HepG2 (cell line): Measurements from ENCODE around the gene ADRM1. TPM values are rescaled to one million over a fixed set of nuclear protein-coding genes. Genes with fewer than 3 reads are reported as not detected.
A peak's percentile ranks its signal among the peaks of the same experiment; 100 is the strongest.

Experiments used
- ATAC-seq: fragments of 200-7000 bp; cut with Tn5 transposase; 3 replicates; pipeline ENCODE4 v1.9.1; 2020; ENCODE audit warnings: mild to moderate bottlenecking, moderate library complexity
- BruUV-seq: library from RNA; stranded (reverse); fragments of 400-500 nt; replicated peaks from 2 replicates; lab custom pipeline; 2021; lab: Mats Ljungman, UMichigan
- CTCF ChIA-PET: fragments of 300-600 bp; formaldehyde crosslinking; extraction: SDS; loops from one replicate; lab custom pipeline; 2021; ENCODE audit warnings: low total read pairs, inconsistent platforms, low intra/inter-chr PET ratio; lab: Yijun Ruan, JAX
- POLR2A ChIA-PET: fragments of 350-600 bp; sonication (Branson Sonifier 250); formaldehyde crosslinking; loops from one replicate; lab custom pipeline; 2020; ENCODE audit warnings: antibody characterized with exemption, inconsistent platforms; lab: Yijun Ruan, JAX
- DNase-seq: peaks from one replicate; pipeline ENCODE4 v3.0.0-alpha.2; 2015; ENCODE audit warnings: low spot score
- FAIRE-seq: peaks from 3 replicates; lab custom pipeline; 2011; peaks lifted over from hg19 to GRCh38; lab: Jason Lieb, UNC
- H2AFZ ChIP-seq: one replicate; pipeline ENCODE4 v1.6.1; 2011; ENCODE audit warnings: low read length, inconsistent platforms
- H3K27ac ChIP-seq: fragments of 300-600 bp; 3 replicates; pipeline ENCODE4 v1.8.0; 2011; ENCODE audit warnings: mixed run types, mild to moderate bottlenecking, mixed read lengths, low read length, inconsistent platforms; ENCODE audit not compliant: insufficient read depth; ENCODE audit errors: extremely low read length
- H3K27me3 ChIP-seq, 2 experiments: fragments of 200-600 bp in 1 of 2; 2 replicates in 1 of 2; 3 replicates in 1 of 2; pipeline versions ENCODE4 v1.6.0 to v1.8.0; 2011; ENCODE audit warnings: low read length in 2 of 2, mild to moderate bottlenecking in 2 of 2, moderate library complexity in 2 of 2, inconsistent platforms in 1 of 2; ENCODE audit not compliant: insufficient read depth in 2 of 2, control insufficient read depth in 1 of 2
- H3K36me3 ChIP-seq, 2 experiments: fragments of 200-600 bp in 1 of 2; replicated peaks in 1 of 2; 2 replicates in 1 of 2; 3 replicates in 1 of 2; pipeline versions ENCODE4 v1.5.1 to v1.8.0; 2011; ENCODE audit warnings: low read length in 2 of 2, inconsistent platforms in 1 of 2; ENCODE audit not compliant: insufficient read depth in 2 of 2, control insufficient read depth in 1 of 2
- H3K4me1 ChIP-seq: 2 replicates; pipeline ENCODE4 v1.5.1; 2012; ENCODE audit warnings: low read length, inconsistent platforms; ENCODE audit not compliant: insufficient read depth
- H3K4me2 ChIP-seq: 2 replicates; pipeline ENCODE4 v1.6.0; 2011; ENCODE audit warnings: low read depth, low read length, inconsistent platforms
- H3K4me3 ChIP-seq, 3 experiments: fragments of 200-600 bp in 1 of 3; sonication (generic), shearing (Covaris generic) in 1 of 3; replicated peaks in 1 of 3; 2 replicates each; pipeline ENCODE4 v1.5.1; 2011 to 2016; ENCODE audit warnings: low read length in 3 of 3, inconsistent platforms in 2 of 3, low read depth in 2 of 3, mild to moderate bottlenecking in 2 of 3, control low read depth in 1 of 3, mixed read lengths in 1 of 3; ENCODE audit not compliant: insufficient read depth in 1 of 3
- H3K79me2 ChIP-seq: one replicate; pipeline ENCODE4 v1.6.1; 2011; ENCODE audit warnings: low read length, inconsistent platforms; ENCODE audit not compliant: insufficient read depth
- H3K9ac ChIP-seq: 2 replicates; pipeline ENCODE4 v1.6.0; 2011; ENCODE audit warnings: mild to moderate bottlenecking, low read depth, low read length, inconsistent platforms; ENCODE audit not compliant: insufficient read depth
- H3K9me3 ChIP-seq: 2 replicates; pipeline ENCODE4 v1.5.1; 2012; ENCODE audit warnings: mild to moderate bottlenecking, low read length
- H4K20me1 ChIP-seq: 2 replicates; pipeline ENCODE4 v1.6.0; 2011; ENCODE audit warnings: inconsistent platforms, mild to moderate bottlenecking, low read length, moderate library complexity; ENCODE audit not compliant: insufficient read depth
- AGO2 ChIP-seq: fragments of 200-400 bp; formaldehyde crosslinking; optimal IDR thresholded peaks from 2 replicates; pipeline ENCODE3; 2017; ENCODE audit warnings: mild to moderate bottlenecking, low read depth, low read length, moderate library complexity
- HNRNPK ChIP-seq: fragments of 200-400 bp; formaldehyde crosslinking; IDR thresholded peaks from 2 replicates; pipeline ENCODE4 v1.6.1; 2018; ENCODE audit warnings: low read length, low read depth, moderate library complexity, mild to moderate bottlenecking; ENCODE audit not compliant: poor library complexity, severe bottlenecking
- JUN ChIP-seq: sonication (generic); formaldehyde crosslinking; IDR thresholded peaks from 2 replicates; pipeline ENCODE4 v1.4.0; 2020; ENCODE audit warnings: mild to moderate bottlenecking, missing genetic modification reagents
- PCBP1 ChIP-seq: fragments of 200-400 bp; formaldehyde crosslinking; IDR thresholded peaks from 2 replicates; pipeline ENCODE4 v1.6.1; 2017; ENCODE audit warnings: mild to moderate bottlenecking, low read depth, low read length, borderline replicate concordance
- RBAK ChIP-seq: sonication (generic); formaldehyde crosslinking; IDR thresholded peaks from 2 replicates; pipeline ENCODE4 v1.5.1; 2020; ENCODE audit warnings: mild to moderate bottlenecking, missing genetic modification reagents
- SUZ12 ChIP-seq: fragments of 150-350 bp; IDR thresholded peaks from 2 replicates; pipeline ENCODE4 v1.6.1; 2014; ENCODE audit warnings: low read depth, low read length
- ZNF816 ChIP-seq: sonication (generic); formaldehyde crosslinking; IDR thresholded peaks from 2 replicates; pipeline ENCODE4 v1.8.0; 2022; ENCODE audit warnings: missing genetic modification reagents, mild to moderate bottlenecking, borderline replicate concordance
- WGBS: methylation state at CpG from one replicate; pipeline ENCODE4 v1.1.6; 2017; ENCODE audit warnings: low lambda C conversion rate; 5-methylcytosine and 5-hydroxymethylcytosine counted together
- in situ Hi-C: cut with HindIII; loops from 2 replicates; pipeline ENCODE4 v1.10.0; 2017; ENCODE audit warnings: low pct_unique_long_range_greater_than_20kb; ENCODE audit not compliant: extremely low pct_ligation_motif_present
- intact Hi-C: fragments of 100-400 bp; cut with micrococcal nuclease; formaldehyde crosslinking; loops from one replicate; pipeline ENCODE4 v1.10.0; 2022; ENCODE audit not compliant: unreplicated experiment
- polyA plus RNA-seq, 8 experiments: library from polyadenylated mRNA; depleted of rRNA in 3 of 8; stranded (reverse) in 7 of 8; unstranded in 1 of 8; fragments of >200 nt; fragmentation: Illumina TruSeq in 4 of 8; extraction: Trizol in 4 of 8; gene quantifications; 2 replicates each; pipeline versions ENCODE4 v1.2.1 to v1.2.3, GENCODE V29; 2011 to 2016; ENCODE audit warnings: low read depth in 4 of 8, missing spikeins in 1 of 8, mixed read lengths in 1 of 8; ENCODE audit not compliant: insufficient read depth in 1 of 8
- total RNA-seq, 5 experiments: library from RNA; depleted of rRNA; stranded (reverse); fragments of >200 nt; fragmentation: Illumina TruSeq; extraction: Trizol; gene quantifications; 2 replicates each; pipeline ENCODE4 v1.2.3, GENCODE V29; 2016; ENCODE audit warnings: low read depth in 1 of 5
- TF ChIP-seq, protein P1 (sequence below): sonication (generic); formaldehyde crosslinking; IDR thresholded peaks from 2 replicates; pipeline ENCODE4 v1.4.0; 2020; ENCODE audit warnings: missing genetic modification reagents
- TF ChIP-seq, protein P2 (sequence below): sonication (generic); formaldehyde crosslinking; IDR thresholded peaks from 2 replicates; pipeline ENCODE4 v1.4.0; 2020; ENCODE audit warnings: missing genetic modification reagents
- TF ChIP-seq, protein P3 (sequence below): sonication (generic); formaldehyde crosslinking; IDR thresholded peaks from 2 replicates; pipeline ENCODE4 v1.5.0; 2020; ENCODE audit warnings: mild to moderate bottlenecking, missing genetic modification reagents, borderline replicate concordance

The ADRM1 gene
- total and polyA plus RNA-seq, 2 of the 13 experiments (the other 11 are each of a cell fraction or from before 2014, with no cell fraction given): 92.9 to 154 TPM

DNA sequence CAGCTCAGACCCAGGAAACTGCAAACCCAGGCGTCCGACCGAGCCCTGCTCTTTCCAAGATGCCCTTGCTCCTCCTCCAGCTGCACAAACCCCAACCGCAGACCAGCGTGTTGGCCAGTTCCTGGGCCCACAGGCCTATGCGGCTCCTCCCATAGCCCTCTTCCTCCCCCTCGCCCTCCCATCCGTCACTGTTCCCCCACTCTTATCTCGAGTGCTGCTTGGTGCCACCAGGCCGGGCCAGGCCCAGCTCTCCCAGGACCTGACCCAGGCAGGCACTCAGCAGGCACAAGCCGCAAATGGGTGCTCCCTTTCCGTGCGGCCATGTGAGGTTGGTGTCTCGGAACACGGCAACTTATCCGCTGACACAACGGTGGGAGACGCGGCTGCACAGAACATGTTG lies 28.6 kb downstream of the ADRM1 start:
- H3K27me3 ChIP-seq: no peaks in the 10 kb centered on the region
- FAIRE-seq (no peak), ATAC-seq (no peak), DNase-seq (no peak)
- H3K9me3 ChIP-seq: no peaks in the 10 kb centered on the region
- H3K36me3 ChIP-seq: peaks cover 74 to 93% of the 10 kb centered on the region in 2 experiments
- in situ Hi-C loops (no loop called here), intact Hi-C loops (no loop called here)
- ChIA-PET POLR2A (interaction anchor here (1.4 kb wide), 1 partner anchor 44 kb away, joined by 3 read pairs; no protein-coding TSS in a partner anchor), CTCF (no interaction called here)
- H3K9ac ChIP-seq: no peak overlapping the region
- no peaks in the 10 kb centered on the region; the same call in 1 of the 2 replicates for H4K20me1 ChIP-seq
- WGBS: 98% methylated on average over 19 of the region's 19 CpGs
- TF ChIP-seq ZNF816 (CRISPR knock-in tag): no peak
- TF ChIP-seq, protein P1, sequence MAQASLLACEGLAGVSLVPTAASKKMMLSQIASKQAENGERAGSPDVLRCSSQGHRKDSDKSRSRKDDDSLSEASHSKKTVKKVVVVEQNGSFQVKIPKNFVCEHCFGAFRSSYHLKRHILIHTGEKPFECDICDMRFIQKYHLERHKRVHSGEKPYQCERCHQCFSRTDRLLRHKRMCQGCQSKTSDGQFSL: peak; percentile 41; the same call in 1 of the 2 replicates
- peak; percentile 18 for TF ChIP-seq AGO2
- no TSS peak for BruUV-seq
- H3K4me3 ChIP-seq: no peak overlapping the region
- H3K4me1 ChIP-seq: no peaks in the 10 kb centered on the region
- no peak overlapping the region for H3K4me2 ChIP-seq
- H3K79me2 ChIP-seq: no peaks in the 10 kb centered on the region
- no peak overlapping the region for H3K27ac ChIP-seq
- H2AFZ ChIP-seq: no peak overlapping the region

DNA sequence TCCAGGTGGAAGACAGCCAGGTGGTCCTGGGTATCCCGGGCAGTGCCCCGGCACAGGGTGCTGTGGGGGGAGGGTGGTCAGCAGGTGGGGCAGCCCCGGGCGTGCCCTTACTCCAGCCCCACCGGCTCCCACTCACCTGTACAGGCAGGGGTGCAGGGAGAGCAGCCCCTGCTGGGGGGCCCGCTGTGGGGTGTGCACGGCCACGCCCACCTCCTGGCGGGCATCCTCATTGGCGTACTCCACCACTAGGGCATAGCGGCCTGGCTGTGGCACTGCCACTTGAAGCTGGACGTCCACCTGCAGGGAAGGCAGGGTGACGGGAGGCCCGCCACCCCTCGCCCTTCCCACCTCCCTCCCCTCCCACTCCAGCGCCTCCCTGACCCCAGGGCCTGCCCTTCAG lies 29.6 kb downstream of the ADRM1 start:
- no peaks in the 10 kb centered on the region; the same call in 1 of the 2 replicates for H4K20me1 ChIP-seq
- POLR2A ChIA-PET: no interaction called here
- BruUV-seq: no TSS peak
- FAIRE-seq (no peak), ATAC-seq (no peak), DNase-seq (no peak)
- CTCF ChIA-PET: no interaction called here
- H3K4me3 ChIP-seq: no peak overlapping the region
- H3K4me2 ChIP-seq: no peak overlapping the region
- in situ Hi-C loops: no loop called here
- peaks cover 76 to 93% of the 10 kb centered on the region in 2 experiments for H3K36me3 ChIP-seq
- intact Hi-C loops: no loop called here
- H3K9me3 ChIP-seq: no peaks in the 10 kb centered on the region
- no peak overlapping the region for H2AFZ ChIP-seq
- no peaks in the 10 kb centered on the region for H3K4me1 ChIP-seq
- no peak overlapping the region for H3K27ac ChIP-seq
- no peak overlapping the region for H3K9ac ChIP-seq
- no peaks in the 10 kb centered on the region for H3K79me2 ChIP-seq
- no peaks in the 10 kb centered on the region for H3K27me3 ChIP-seq
- 86% methylated on average over 9 of the region's 16 CpGs for WGBS
- TF ChIP-seq RBAK (CRISPR knock-in tag) (no peak), JUN (CRISPR knock-in tag) (no peak), PCBP1 (0 out of 2 replicates have a peak, but pooled peaks have one; percentile 60), HNRNPK (peak; percentile 26), SUZ12 (no peak)
- TF ChIP-seq, protein P2, sequence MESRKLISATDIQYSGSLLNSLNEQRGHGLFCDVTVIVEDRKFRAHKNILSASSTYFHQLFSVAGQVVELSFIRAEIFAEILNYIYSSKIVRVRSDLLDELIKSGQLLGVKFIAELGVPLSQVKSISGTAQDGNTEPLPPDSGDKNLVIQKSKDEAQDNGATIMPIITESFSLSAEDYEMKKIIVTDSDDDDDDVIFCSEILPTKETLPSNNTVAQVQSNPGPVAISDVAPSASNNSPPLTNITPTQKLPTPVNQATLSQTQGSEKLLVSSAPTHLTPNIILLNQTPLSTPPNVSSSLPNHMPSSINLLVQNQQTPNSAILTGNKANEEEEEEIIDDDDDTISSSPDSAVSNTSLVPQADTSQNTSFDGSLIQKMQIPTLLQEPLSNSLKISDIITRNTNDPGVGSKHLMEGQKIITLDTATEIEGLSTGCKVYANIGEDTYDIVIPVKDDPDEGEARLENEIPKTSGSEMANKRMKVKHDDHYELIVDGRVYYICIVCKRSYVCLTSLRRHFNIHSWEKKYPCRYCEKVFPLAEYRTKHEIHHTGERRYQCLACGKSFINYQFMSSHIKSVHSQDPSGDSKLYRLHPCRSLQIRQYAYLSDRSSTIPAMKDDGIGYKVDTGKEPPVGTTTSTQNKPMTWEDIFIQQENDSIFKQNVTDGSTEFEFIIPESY (CRISPR knock-in tag): peak; percentile 63; the same call in 1 of the 2 replicates
- TF ChIP-seq, protein P3, sequence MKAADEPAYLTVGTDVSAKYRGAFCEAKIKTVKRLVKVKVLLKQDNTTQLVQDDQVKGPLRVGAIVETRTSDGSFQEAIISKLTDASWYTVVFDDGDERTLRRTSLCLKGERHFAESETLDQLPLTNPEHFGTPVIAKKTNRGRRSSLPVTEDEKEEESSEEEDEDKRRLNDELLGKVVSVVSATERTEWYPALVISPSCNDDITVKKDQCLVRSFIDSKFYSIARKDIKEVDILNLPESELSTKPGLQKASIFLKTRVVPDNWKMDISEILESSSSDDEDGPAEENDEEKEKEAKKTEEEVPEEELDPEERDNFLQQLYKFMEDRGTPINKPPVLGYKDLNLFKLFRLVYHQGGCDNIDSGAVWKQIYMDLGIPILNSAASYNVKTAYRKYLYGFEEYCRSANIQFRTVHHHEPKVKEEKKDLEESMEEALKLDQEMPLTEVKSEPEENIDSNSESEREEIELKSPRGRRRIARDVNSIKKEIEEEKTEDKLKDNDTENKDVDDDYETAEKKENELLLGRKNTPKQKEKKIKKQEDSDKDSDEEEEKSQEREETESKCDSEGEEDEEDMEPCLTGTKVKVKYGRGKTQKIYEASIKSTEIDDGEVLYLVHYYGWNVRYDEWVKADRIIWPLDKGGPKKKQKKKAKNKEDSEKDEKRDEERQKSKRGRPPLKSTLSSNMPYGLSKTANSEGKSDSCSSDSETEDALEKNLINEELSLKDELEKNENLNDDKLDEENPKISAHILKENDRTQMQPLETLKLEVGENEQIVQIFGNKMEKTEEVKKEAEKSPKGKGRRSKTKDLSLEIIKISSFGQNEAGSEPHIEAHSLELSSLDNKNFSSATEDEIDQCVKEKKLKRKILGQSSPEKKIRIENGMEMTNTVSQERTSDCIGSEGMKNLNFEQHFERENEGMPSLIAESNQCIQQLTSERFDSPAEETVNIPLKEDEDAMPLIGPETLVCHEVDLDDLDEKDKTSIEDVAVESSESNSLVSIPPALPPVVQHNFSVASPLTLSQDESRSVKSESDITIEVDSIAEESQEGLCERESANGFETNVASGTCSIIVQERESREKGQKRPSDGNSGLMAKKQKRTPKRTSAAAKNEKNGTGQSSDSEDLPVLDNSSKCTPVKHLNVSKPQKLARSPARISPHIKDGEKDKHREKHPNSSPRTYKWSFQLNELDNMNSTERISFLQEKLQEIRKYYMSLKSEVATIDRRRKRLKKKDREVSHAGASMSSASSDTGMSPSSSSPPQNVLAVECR (CRISPR knock-in tag): 0 out of 2 replicates have a peak, but pooled peaks have one; percentile 17
